HepG2 (cell line): Measurements from ENCODE around the gene HS3ST5. TPM values are rescaled to one million over a fixed set of nuclear protein-coding genes. Genes with fewer than 3 reads are reported as not detected.

Source experiments
- ATAC-seq: fragments of 200-7000 bp; cut with Tn5 transposase; 3 replicates; pipeline ENCODE4 v1.9.1; 2020; ENCODE audit warnings: mild to moderate bottlenecking, moderate library complexity
- BruUV-seq: library from RNA; stranded (reverse); fragments of 400-500 nt; replicated peaks from 2 replicates; lab custom pipeline; 2021; lab: Mats Ljungman, UMichigan
- CTCF ChIA-PET: fragments of 300-600 bp; formaldehyde crosslinking; extraction: SDS; loops from one replicate; lab custom pipeline; 2021; ENCODE audit warnings: low total read pairs, inconsistent platforms, low intra/inter-chr PET ratio; lab: Yijun Ruan, JAX
- POLR2A ChIA-PET: fragments of 350-600 bp; sonication (Branson Sonifier 250); formaldehyde crosslinking; loops from one replicate; lab custom pipeline; 2020; ENCODE audit warnings: antibody characterized with exemption, inconsistent platforms; lab: Yijun Ruan, JAX
- DNase-seq: peaks from one replicate; pipeline ENCODE4 v3.0.0-alpha.2; 2015; ENCODE audit warnings: low spot score
- FAIRE-seq: peaks from 3 replicates; lab custom pipeline; 2011; peaks lifted over from hg19 to GRCh38; lab: Jason Lieb, UNC
- H2AFZ ChIP-seq: one replicate; pipeline ENCODE4 v1.6.1; 2011; ENCODE audit warnings: low read length, inconsistent platforms
- H3K27ac ChIP-seq: fragments of 300-600 bp; 3 replicates; pipeline ENCODE4 v1.8.0; 2011; ENCODE audit warnings: mixed run types, mild to moderate bottlenecking, mixed read lengths, low read length, inconsistent platforms; ENCODE audit not compliant: insufficient read depth; ENCODE audit errors: extremely low read length
- H3K27me3 ChIP-seq, 2 experiments: fragments of 200-600 bp in 1 of 2; 2 replicates in 1 of 2; 3 replicates in 1 of 2; pipeline versions ENCODE4 v1.6.0 to v1.8.0; 2011; ENCODE audit warnings: low read length in 2 of 2, mild to moderate bottlenecking in 2 of 2, moderate library complexity in 2 of 2, inconsistent platforms in 1 of 2; ENCODE audit not compliant: insufficient read depth in 2 of 2, control insufficient read depth in 1 of 2
- H3K36me3 ChIP-seq, 2 experiments: fragments of 200-600 bp in 1 of 2; replicated peaks in 1 of 2; 2 replicates in 1 of 2; 3 replicates in 1 of 2; pipeline versions ENCODE4 v1.5.1 to v1.8.0; 2011; ENCODE audit warnings: low read length in 2 of 2, inconsistent platforms in 1 of 2; ENCODE audit not compliant: insufficient read depth in 2 of 2, control insufficient read depth in 1 of 2
- H3K4me1 ChIP-seq: 2 replicates; pipeline ENCODE4 v1.5.1; 2012; ENCODE audit warnings: low read length, inconsistent platforms; ENCODE audit not compliant: insufficient read depth
- H3K4me2 ChIP-seq: 2 replicates; pipeline ENCODE4 v1.6.0; 2011; ENCODE audit warnings: low read depth, low read length, inconsistent platforms
- H3K4me3 ChIP-seq, 3 experiments: fragments of 200-600 bp in 1 of 3; sonication (generic), shearing (Covaris generic) in 1 of 3; replicated peaks in 1 of 3; 2 replicates each; pipeline ENCODE4 v1.5.1; 2011 to 2016; ENCODE audit warnings: low read length in 3 of 3, inconsistent platforms in 2 of 3, low read depth in 2 of 3, mild to moderate bottlenecking in 2 of 3, control low read depth in 1 of 3, mixed read lengths in 1 of 3; ENCODE audit not compliant: insufficient read depth in 1 of 3
- H3K79me2 ChIP-seq: one replicate; pipeline ENCODE4 v1.6.1; 2011; ENCODE audit warnings: low read length, inconsistent platforms; ENCODE audit not compliant: insufficient read depth
- H3K9ac ChIP-seq: 2 replicates; pipeline ENCODE4 v1.6.0; 2011; ENCODE audit warnings: mild to moderate bottlenecking, low read depth, low read length, inconsistent platforms; ENCODE audit not compliant: insufficient read depth
- H3K9me3 ChIP-seq: 2 replicates; pipeline ENCODE4 v1.5.1; 2012; ENCODE audit warnings: mild to moderate bottlenecking, low read length
- H4K20me1 ChIP-seq: 2 replicates; pipeline ENCODE4 v1.6.0; 2011; ENCODE audit warnings: inconsistent platforms, mild to moderate bottlenecking, low read length, moderate library complexity; ENCODE audit not compliant: insufficient read depth
- CERS6 ChIP-seq: sonication (generic); formaldehyde crosslinking; IDR thresholded peaks from 2 replicates; pipeline ENCODE4 v1.5.0; 2020; ENCODE audit warnings: missing genetic modification reagents
- GABPB1 ChIP-seq: IDR thresholded peaks from 2 replicates; pipeline ENCODE4 v1.6.1; 2016; ENCODE audit warnings: mild to moderate bottlenecking, missing genetic modification reagents, moderate library complexity, missing compliant biosample characterization
- MEF2D ChIP-seq: sonication (generic); formaldehyde crosslinking; IDR thresholded peaks from 2 replicates; pipeline ENCODE4 v1.5.1; 2020; ENCODE audit warnings: mild to moderate bottlenecking, missing genetic modification reagents
- NR1H2 ChIP-seq: sonication (generic); formaldehyde crosslinking; IDR thresholded peaks from 2 replicates; pipeline ENCODE4 v1.8.1; 2022; ENCODE audit warnings: low read depth, missing genetic modification reagents, borderline replicate concordance
- PAX8 ChIP-seq: sonication (generic); formaldehyde crosslinking; IDR thresholded peaks from 2 replicates; pipeline ENCODE4 v1.8.0; 2022; ENCODE audit warnings: mild to moderate bottlenecking, missing genetic modification reagents, borderline replicate concordance
- THAP9 ChIP-seq: sonication (generic); formaldehyde crosslinking; IDR thresholded peaks from 2 replicates; pipeline ENCODE4; 2020; ENCODE audit warnings: missing genetic modification reagents, mild to moderate bottlenecking, borderline replicate concordance
- ZBTB20 ChIP-seq: sonication (generic); formaldehyde crosslinking; IDR thresholded peaks from 2 replicates; pipeline ENCODE4 v1.8.1; 2023; ENCODE audit warnings: missing genetic modification reagents, low read depth, mild to moderate bottlenecking, borderline replicate concordance
- ZNF354B ChIP-seq: sonication (generic); formaldehyde crosslinking; IDR thresholded peaks from 2 replicates; pipeline ENCODE4 v1.8.0; 2022; ENCODE audit warnings: mild to moderate bottlenecking, missing genetic modification reagents
- ZNF580 ChIP-seq: IDR thresholded peaks from 2 replicates; pipeline ENCODE4 v1.6.1; 2016; ENCODE audit warnings: low read depth, borderline replicate concordance
- WGBS: methylation state at CpG from one replicate; pipeline ENCODE4 v1.1.6; 2017; ENCODE audit warnings: low lambda C conversion rate; 5-methylcytosine and 5-hydroxymethylcytosine counted together
- in situ Hi-C: cut with HindIII; loops from 2 replicates; pipeline ENCODE4 v1.10.0; 2017; ENCODE audit warnings: low pct_unique_long_range_greater_than_20kb; ENCODE audit not compliant: extremely low pct_ligation_motif_present
- intact Hi-C: fragments of 100-400 bp; cut with micrococcal nuclease; formaldehyde crosslinking; loops from one replicate; pipeline ENCODE4 v1.10.0; 2022; ENCODE audit not compliant: unreplicated experiment
- polyA plus RNA-seq, 8 experiments: library from polyadenylated mRNA; depleted of rRNA in 3 of 8; stranded (reverse) in 7 of 8; unstranded in 1 of 8; fragments of >200 nt; fragmentation: Illumina TruSeq in 4 of 8; extraction: Trizol in 4 of 8; gene quantifications; 2 replicates each; pipeline versions ENCODE4 v1.2.1 to v1.2.3, GENCODE V29; 2011 to 2016; ENCODE audit warnings: low read depth in 4 of 8, missing spikeins in 1 of 8, mixed read lengths in 1 of 8; ENCODE audit not compliant: insufficient read depth in 1 of 8
- total RNA-seq, 5 experiments: library from RNA; depleted of rRNA; stranded (reverse); fragments of >200 nt; fragmentation: Illumina TruSeq; extraction: Trizol; gene quantifications; 2 replicates each; pipeline ENCODE4 v1.2.3, GENCODE V29; 2016; ENCODE audit warnings: low read depth in 1 of 5
- TF ChIP-seq, protein P1 (sequence below): sonication (generic); formaldehyde crosslinking; IDR thresholded peaks from 2 replicates; pipeline ENCODE4 v1.4.0; 2020; ENCODE audit warnings: mild to moderate bottlenecking, low read depth, missing genetic modification reagents
- TF ChIP-seq, protein P2 (sequence below): sonication (generic); formaldehyde crosslinking; IDR thresholded peaks from 2 replicates; pipeline ENCODE4 v1.4.0; 2020; ENCODE audit warnings: missing genetic modification reagents, borderline replicate concordance

Gene HS3ST5
- total and polyA plus RNA-seq, 2 of the 13 experiments (the other 11 are each of a cell fraction or from before 2014, with no cell fraction given), result 1.1 to 1.6 TPM

GRCh38 chr6:114167583-114168576 is 174.9 kb downstream of the HS3ST5 start:
- BruUV-seq, result no TSS peak
- Histone ChIP-seq H3K79me2 (peaks cover 4% of the 10 kb centered on the region), H3K27me3 (no peaks in the 10 kb centered on the region; a peak in 1 of 5 replicates)
- TF ChIP-seq CERS6 (CRISPR knock-in tag) (no peak), PAX8 (CRISPR knock-in tag) (no peak), ZBTB20 (CRISPR knock-in tag) (peak; percentile 97), THAP9 (CRISPR knock-in tag) (no peak), NR1H2 (CRISPR knock-in tag) (no peak), ZNF354B (no peak), MEF2D (CRISPR knock-in tag) (peak; percentile 88), GABPB1 (no peak), ZNF580 (CRISPR knock-in tag) (no peak)
- TF ChIP-seq, protein P1, sequence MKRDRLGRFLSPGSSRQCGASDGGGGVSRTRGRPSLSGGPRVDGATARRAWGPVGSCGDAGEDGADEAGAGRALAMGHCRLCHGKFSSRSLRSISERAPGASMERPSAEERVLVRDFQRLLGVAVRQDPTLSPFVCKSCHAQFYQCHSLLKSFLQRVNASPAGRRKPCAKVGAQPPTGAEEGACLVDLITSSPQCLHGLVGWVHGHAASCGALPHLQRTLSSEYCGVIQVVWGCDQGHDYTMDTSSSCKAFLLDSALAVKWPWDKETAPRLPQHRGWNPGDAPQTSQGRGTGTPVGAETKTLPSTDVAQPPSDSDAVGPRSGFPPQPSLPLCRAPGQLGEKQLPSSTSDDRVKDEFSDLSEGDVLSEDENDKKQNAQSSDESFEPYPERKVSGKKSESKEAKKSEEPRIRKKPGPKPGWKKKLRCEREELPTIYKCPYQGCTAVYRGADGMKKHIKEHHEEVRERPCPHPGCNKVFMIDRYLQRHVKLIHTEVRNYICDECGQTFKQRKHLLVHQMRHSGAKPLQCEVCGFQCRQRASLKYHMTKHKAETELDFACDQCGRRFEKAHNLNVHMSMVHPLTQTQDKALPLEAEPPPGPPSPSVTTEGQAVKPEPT, result no peak
- TF ChIP-seq, protein P2, sequence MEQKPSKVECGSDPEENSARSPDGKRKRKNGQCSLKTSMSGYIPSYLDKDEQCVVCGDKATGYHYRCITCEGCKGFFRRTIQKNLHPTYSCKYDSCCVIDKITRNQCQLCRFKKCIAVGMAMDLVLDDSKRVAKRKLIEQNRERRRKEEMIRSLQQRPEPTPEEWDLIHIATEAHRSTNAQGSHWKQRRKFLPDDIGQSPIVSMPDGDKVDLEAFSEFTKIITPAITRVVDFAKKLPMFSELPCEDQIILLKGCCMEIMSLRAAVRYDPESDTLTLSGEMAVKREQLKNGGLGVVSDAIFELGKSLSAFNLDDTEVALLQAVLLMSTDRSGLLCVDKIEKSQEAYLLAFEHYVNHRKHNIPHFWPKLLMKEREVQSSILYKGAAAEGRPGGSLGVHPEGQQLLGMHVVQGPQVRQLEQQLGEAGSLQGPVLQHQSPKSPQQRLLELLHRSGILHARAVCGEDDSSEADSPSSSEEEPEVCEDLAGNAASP (CRISPR knock-in tag), result peak; percentile 81

More at GRCh38 chr6:114167583-114168576, 174.9 kb downstream of the HS3ST5 start:
- in situ Hi-C loops, result loop anchor here (5.0 kb wide), 1 partner anchor 104 kb away; no protein-coding TSS in a partner anchor
- Histone ChIP-seq H3K27ac (peak overlapping the region; percentile 99), H3K36me3 (no peaks in the 10 kb centered on the region; a peak in 1 of 5 replicates), H3K4me2 (peak overlapping the region; percentile 87), H3K9ac (peak overlapping the region; percentile 86), H3K4me1 (peaks cover 91% of the 10 kb centered on the region), H3K4me3 (peak overlapping the region; percentile 41 to 60 (median 56)), H2AFZ (no peak overlapping the region), H4K20me1 (no peaks in the 10 kb centered on the region), H3K9me3 (no peaks in the 10 kb centered on the region)
- CTCF ChIA-PET, result no interaction called here
- WGBS, result 3% methylated on average over 11 of the region's 13 CpGs
- ATAC-seq (peak; percentile 87), DNase-seq (peak; percentile 99), FAIRE-seq (peak; percentile 77)
- POLR2A ChIA-PET, result interaction anchor here (0.8 to 6.5 kb wide), 13 partner anchors 10 to 197 kb away, joined by 3 to 72 read pairs (median 4); partner anchors contain the start of genes HDAC2 and HS3ST5
- intact Hi-C loops, result loop anchor here (1.0 to 10.0 kb wide), 6 partner anchors 10 to 193 kb away; partner anchors contain the start of gene HDAC2
